Esophagus muscularis mucosa (tissue), 4 donors: Measurements from ENCODE around the gene SPOCK1. TPM values are rescaled to one million over a fixed set of nuclear protein-coding genes. Genes with fewer than 3 reads are reported as not detected.

ENCODE experiments used
- DNase-seq: peaks from one replicate; pipeline ENCODE4 v3.0.0-alpha.2; 2017; ENCODE audit errors: extremely low spot score
- H3K27ac ChIP-seq, 4 donors: fragments of 200-600 bp; sonication (generic); replicated peaks in 1 of 4; 1 replicate in 3 of 4; 2 replicates in 1 of 4; pipeline ENCODE4 v1.5.1; 2016 to 2019; ENCODE audit warnings: mild to moderate bottlenecking in 1 of 4
- H3K27me3 ChIP-seq, 4 donors: fragments of 200-600 bp; sonication (generic); one replicate each; pipeline versions ENCODE4 v1.5.1 to v1.6.0; 2016 to 2019
- H3K36me3 ChIP-seq, 4 donors: fragments of 200-600 bp; sonication (generic); one replicate each; pipeline ENCODE4 v1.5.1; 2016 to 2019
- H3K4me1 ChIP-seq, 4 donors: fragments of 200-600 bp; sonication (generic); one replicate each; pipeline ENCODE4 v1.5.1; 2016 to 2019
- H3K4me3 ChIP-seq, 4 donors: fragments of 200-600 bp; sonication (generic); 1 replicate in 2 of 4; 2 replicates in 2 of 4; pipeline ENCODE4 v1.5.1; 2016 to 2019; ENCODE audit warnings: mild to moderate bottlenecking in 4 of 4, moderate library complexity in 1 of 4
- H3K9me3 ChIP-seq, 4 donors: fragments of 200-600 bp; sonication (generic); 1 replicate in 3 of 4; 2 replicates in 1 of 4; pipeline ENCODE4 v1.5.1; 2016 to 2019
- CTCF ChIP-seq, 3 experiments: fragments of 200-600 bp in 2 of 3; fragments of 450-650 bp in 1 of 3; sonication (generic) in 2 of 3; IDR thresholded peaks; one replicate each; pipeline ENCODE4 v1.5.1; 2017 to 2019; ENCODE audit warnings: antibody characterized with exemption in 3 of 3, mild to moderate bottlenecking in 2 of 3, moderate library complexity in 1 of 3
- EP300 ChIP-seq: sonication (generic); formaldehyde crosslinking; IDR thresholded peaks from one replicate; pipeline ENCODE4 v1.6.1; 2017; ENCODE audit warnings: antibody characterized with exemption
- POLR2A ChIP-seq: fragments of 450-650 bp; IDR thresholded peaks from one replicate; pipeline ENCODE4 v1.6.1; 2017; ENCODE audit warnings: antibody characterized with exemption, moderate library complexity, mild to moderate bottlenecking, low read depth
- POLR2AphosphoS5 ChIP-seq, 2 donors: sonication (generic); formaldehyde crosslinking; IDR thresholded peaks; one replicate each; pipeline ENCODE4 v1.6.1; 2017; ENCODE audit warnings: antibody characterized with exemption in 2 of 2
- WGBS: methylation state at CpG from one replicate; pipeline ENCODE4 v1.1.5; 2018; 5-methylcytosine and 5-hydroxymethylcytosine counted together
- intact Hi-C: fragments of 100-400 bp; cut with DNase I; formaldehyde crosslinking; loops from one replicate; pipeline ENCODE4 v1.15.1; 2023
- total RNA-seq, 4 donors: library from RNA; depleted of rRNA; stranded (reverse); fragments of >200 nt; gene quantifications; one replicate each; pipeline versions ENCODE4 v1.1.0 to v1.2.1, GENCODE V29; 2016

The SPOCK1 gene
- total RNA-seq, 4 donors from 2014 or later = 39.0 to 52.4 (median 45.6) TPM

GRCh38 chr5:137040641-137041340 lies 458.3 kb downstream of the SPOCK1 start:
- intact Hi-C loops = no loop called here
- Histone ChIP-seq H3K36me3 (no peaks in the 10 kb centered on the region), H3K4me1 (no peaks in the 10 kb centered on the region), H3K27ac (no peak overlapping the region), H3K4me3 (no peak overlapping the region), H3K27me3 (peaks cover 0 to 3% (median 0%) of the 10 kb centered on the region in 4 donors), H3K9me3 (peaks cover 0 to 30% (median 14%) of the 10 kb centered on the region in 4 donors)
- no peak for DNase-seq
- no peak for TF ChIP-seq POLR2AphosphoS5 (IDR thresholded peaks at IDR 0.05)
- no peak for TF ChIP-seq EP300
- no peak for TF ChIP-seq POLR2A
- TF ChIP-seq CTCF (IDR thresholded peaks at IDR 0.05) = no peak
- 49% methylated on average over 1 of the region's 1 CpG for WGBS

- peaks cover 0 to 30% (median 14%) of the 10 kb centered on the region in 4 donors for H3K9me3 ChIP-seq
- H3K4me1 ChIP-seq = no peaks in the 10 kb centered on the region
- no peak overlapping the region for H3K4me3 ChIP-seq
- no peak for DNase-seq
- H3K27me3 ChIP-seq = peaks cover 0 to 7% (median 1%) of the 10 kb centered on the region in 4 donors
- no peaks in the 10 kb centered on the region for H3K36me3 ChIP-seq
- no peak for TF ChIP-seq EP300
- TF ChIP-seq POLR2AphosphoS5 (IDR thresholded peaks at IDR 0.05) = no peak
- no peak for TF ChIP-seq POLR2A
- TF ChIP-seq CTCF (IDR thresholded peaks at IDR 0.05) = no peak
- no peak overlapping the region for H3K27ac ChIP-seq
- intact Hi-C loops = no loop called here
- WGBS = 89% methylated on average over 4 of the region's 4 CpGs
Measured at GRCh38 chr5:137040024-137040423, 459.1 kb downstream of the SPOCK1 start.

- Histone ChIP-seq H3K36me3 (no peaks in the 10 kb centered on the region), H3K27ac (no peak overlapping the region), H3K4me3 (no peak overlapping the region), H3K9me3 (peaks cover 0 to 15% (median 9%) of the 10 kb centered on the region in 4 donors), H3K27me3 (peaks cover 0 to 12% (median 3%) of the 10 kb centered on the region in 4 donors), H3K4me1 (no peaks in the 10 kb centered on the region)
- DNase-seq = no peak
- intact Hi-C loops = no loop called here
- WGBS = 60% methylated on average over 2 of the region's 2 CpGs
- TF ChIP-seq POLR2AphosphoS5 (IDR thresholded peaks at IDR 0.05) = no peak
Measured at GRCh38 chr5:137037848-137038247, 461.3 kb downstream of the SPOCK1 start.

GRCh38 chr5:137036640-137037039 lies 462.5 kb downstream of the SPOCK1 start:
- Histone ChIP-seq H3K36me3 (no peaks in the 10 kb centered on the region), H3K27me3 (peaks cover 0 to 12% (median 3%) of the 10 kb centered on the region in 4 donors), H3K9me3 (peaks cover 0 to 3% (median 0%) of the 10 kb centered on the region in 4 donors), H3K27ac (no peak overlapping the region), H3K4me1 (no peaks in the 10 kb centered on the region), H3K4me3 (no peak overlapping the region)
- no peak for DNase-seq
- intact Hi-C loops = no loop called here
- TF ChIP-seq EP300 (no peak), POLR2A (no peak), CTCF (IDR thresholded peaks at IDR 0.05) (no peak), POLR2AphosphoS5 (IDR thresholded peaks at IDR 0.05) (no peak)
- 26% methylated on average over 6 of the region's 7 CpGs for WGBS

- Histone ChIP-seq H3K36me3 (no peaks in the 10 kb centered on the region), H3K4me1 (no peaks in the 10 kb centered on the region), H3K27me3 (peaks cover 0 to 12% (median 3%) of the 10 kb centered on the region in 4 donors), H3K9me3 (no peaks in the 10 kb centered on the region), H3K4me3 (no peak overlapping the region), H3K27ac (no peak overlapping the region)
- intact Hi-C loops = no loop called here
- TF ChIP-seq POLR2A (no peak), CTCF (IDR thresholded peaks at IDR 0.05) (no peak), EP300 (no peak)
- no peak for DNase-seq
- 82% methylated on average over 1 of the region's 1 CpG for WGBS
Measured at GRCh38 chr5:137035480-137035878, 463.6 kb downstream of the SPOCK1 start.
